Right lung (tissue), 5 donors: ENCODE measurements around the gene METRNL. TPM values are rescaled to one million over a fixed set of nuclear protein-coding genes. Genes with fewer than 3 reads are reported as not detected.
"Not testable (repeated sequence)": the region's sequence is repeated elsewhere in the genome, so short reads cannot be mapped to it uniquely, and the experiment has no call there.

Source experiments
- DNase-seq, 2 donors: peaks; one replicate each; pipeline ENCODE4 v3.0.0-alpha.2; 2013
- polyA plus RNA-seq, 5 donors: library from polyadenylated mRNA; unstranded; fragments of 120-200 nt; gene quantifications; one replicate each; pipeline versions ENCODE4 v1.2.1 to v1.2.3, GENCODE V29; 2013; ENCODE audit warnings: inconsistent platforms in 1 of 5, low replicate concordance in 1 of 5; ENCODE audit not compliant: insufficient read length in 5 of 5, insufficient read depth in 1 of 5

METRNL gene
- polyA plus RNA-seq, 5 donors, result 9.5 to 24.6 (median 17.6) TPM

- DNase-seq, result no peak
These were observed 14.4 kb upstream of the METRNL start for GRCh38 chr17:83064732-83065659.

GRCh38 chr17:83065660-83066542, 13.5 kb upstream of the METRNL start:
- DNase-seq, result no peak

GRCh38 chr17:83066543-83066890, 12.9 kb upstream of the METRNL start:
- DNase-seq, result not testable (repeated sequence)

- DNase-seq, result no peak
These were observed 12.2 kb upstream of the METRNL start for GRCh38 chr17:83067071-83067717.

GRCh38 chr17:83067718-83068261, 11.6 kb upstream of the METRNL start:
- no peak for DNase-seq

- no peak for DNase-seq
These were observed 10.5 kb upstream of the METRNL start for GRCh38 chr17:83068641-83069570.

- no peak for DNase-seq
These were observed 9.9 kb upstream of the METRNL start for GRCh38 chr17:83069571-83069906.

GRCh38 chr17:83069931-83070742, 9.3 kb upstream of the METRNL start:
- DNase-seq, result no peak

GRCh38 chr17:83070800-83071341, 8.5 kb upstream of the METRNL start:
- DNase-seq, result no peak

GRCh38 chr17:83071365-83071764, 8.0 kb upstream of the METRNL start:
- DNase-seq, result no peak

- DNase-seq, result no peak
These were observed 7.3 kb upstream of the METRNL start for GRCh38 chr17:83071966-83072562.

- no peak for DNase-seq
These were observed 6.6 kb upstream of the METRNL start for GRCh38 chr17:83072600-83073358.

- no peak for DNase-seq
These were observed 5.9 kb upstream of the METRNL start for GRCh38 chr17:83073389-83074063.

- no peak for DNase-seq
These were observed 4.8 kb upstream of the METRNL start for GRCh38 chr17:83074486-83075223.

- DNase-seq, result no peak
These were observed 4.0 kb upstream of the METRNL start for GRCh38 chr17:83075270-83075880.

GRCh38 chr17:83076938-83077337, 2.5 kb upstream of the METRNL start:
- no peak for DNase-seq

GRCh38 chr17:83077411-83077810, 2.0 kb upstream of the METRNL start:
- no peak for DNase-seq
